ENCODE results near the gene LANCL2. TPM values are rescaled to one million over a fixed set of nuclear protein-coding genes. Genes with fewer than 3 reads are reported as not detected.

Gene LANCL2
- total and polyA plus RNA-seq, 4 donors: 6.2 to 11.9 (median 10.8) TPM

DNA sequence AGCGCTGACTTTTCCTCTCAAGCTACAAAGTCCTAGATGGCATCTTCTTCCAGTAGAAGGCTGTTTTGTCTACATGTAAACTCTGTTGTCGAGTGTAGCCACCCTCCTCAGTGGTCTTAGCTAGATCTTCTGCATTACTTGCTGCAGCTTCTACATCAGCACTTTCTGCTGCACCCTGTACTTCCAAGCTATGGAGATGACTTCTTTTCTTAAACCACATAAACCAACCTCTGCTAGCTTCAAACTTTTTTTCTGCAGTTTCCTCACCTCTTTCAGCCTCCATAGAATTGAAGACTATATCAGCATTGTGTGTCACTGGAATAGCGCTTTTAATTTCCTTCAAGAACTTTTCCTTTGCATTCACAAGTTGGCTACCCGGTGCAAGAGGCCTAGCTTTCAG is 87.8 kb downstream of the LANCL2 start:
- 96% methylated on average over 4 of the region's 4 CpGs for WGBS
- H3K9me3 ChIP-seq (ENCODE audit: control insufficient read depth in 4 of 4, low read length in 3 of 4): no peaks in the 10 kb centered on the region
- H3K4me3 ChIP-seq (ENCODE audit: low read depth in 1 of 3, low read length in 3 of 3): no peak overlapping the region
- no peak overlapping the region for H3K27ac ChIP-seq (ENCODE audit: low read depth in 1 of 2, low read length in 2 of 2)
- TF ChIP-seq, protein P1, sequence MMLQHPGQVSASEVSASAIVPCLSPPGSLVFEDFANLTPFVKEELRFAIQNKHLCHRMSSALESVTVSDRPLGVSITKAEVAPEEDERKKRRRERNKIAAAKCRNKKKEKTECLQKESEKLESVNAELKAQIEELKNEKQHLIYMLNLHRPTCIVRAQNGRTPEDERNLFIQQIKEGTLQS (IDR thresholded peaks at IDR 0.05): no peak
- TF ChIP-seq SP1 (IDR thresholded peaks at IDR 0.05) (no peak), GABPA (IDR thresholded peaks at IDR 0.05 in 1 of 2, conservative IDR thresholded peaks at IDR 0.05 in 1 of 2) (no peak), HNF4A (conservative IDR thresholded peaks at IDR 0.05) (no peak), JUND (IDR thresholded peaks at IDR 0.05) (no peak), RXRA (IDR thresholded peaks at IDR 0.05) (no peak), HNF4G (IDR thresholded peaks at IDR 0.05) (no peak), NR2F2 (IDR thresholded peaks at IDR 0.05) (no peak), EGR1 (IDR thresholded peaks at IDR 0.05; ENCODE audit: low read depth in 2 of 2) (no peak)
- TF ChIP-seq, protein P2, sequence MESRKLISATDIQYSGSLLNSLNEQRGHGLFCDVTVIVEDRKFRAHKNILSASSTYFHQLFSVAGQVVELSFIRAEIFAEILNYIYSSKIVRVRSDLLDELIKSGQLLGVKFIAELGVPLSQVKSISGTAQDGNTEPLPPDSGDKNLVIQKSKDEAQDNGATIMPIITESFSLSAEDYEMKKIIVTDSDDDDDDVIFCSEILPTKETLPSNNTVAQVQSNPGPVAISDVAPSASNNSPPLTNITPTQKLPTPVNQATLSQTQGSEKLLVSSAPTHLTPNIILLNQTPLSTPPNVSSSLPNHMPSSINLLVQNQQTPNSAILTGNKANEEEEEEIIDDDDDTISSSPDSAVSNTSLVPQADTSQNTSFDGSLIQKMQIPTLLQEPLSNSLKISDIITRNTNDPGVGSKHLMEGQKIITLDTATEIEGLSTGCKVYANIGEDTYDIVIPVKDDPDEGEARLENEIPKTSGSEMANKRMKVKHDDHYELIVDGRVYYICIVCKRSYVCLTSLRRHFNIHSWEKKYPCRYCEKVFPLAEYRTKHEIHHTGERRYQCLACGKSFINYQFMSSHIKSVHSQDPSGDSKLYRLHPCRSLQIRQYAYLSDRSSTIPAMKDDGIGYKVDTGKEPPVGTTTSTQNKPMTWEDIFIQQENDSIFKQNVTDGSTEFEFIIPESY (IDR thresholded peaks at IDR 0.05): no peak
- TF ChIP-seq, protein P3, sequence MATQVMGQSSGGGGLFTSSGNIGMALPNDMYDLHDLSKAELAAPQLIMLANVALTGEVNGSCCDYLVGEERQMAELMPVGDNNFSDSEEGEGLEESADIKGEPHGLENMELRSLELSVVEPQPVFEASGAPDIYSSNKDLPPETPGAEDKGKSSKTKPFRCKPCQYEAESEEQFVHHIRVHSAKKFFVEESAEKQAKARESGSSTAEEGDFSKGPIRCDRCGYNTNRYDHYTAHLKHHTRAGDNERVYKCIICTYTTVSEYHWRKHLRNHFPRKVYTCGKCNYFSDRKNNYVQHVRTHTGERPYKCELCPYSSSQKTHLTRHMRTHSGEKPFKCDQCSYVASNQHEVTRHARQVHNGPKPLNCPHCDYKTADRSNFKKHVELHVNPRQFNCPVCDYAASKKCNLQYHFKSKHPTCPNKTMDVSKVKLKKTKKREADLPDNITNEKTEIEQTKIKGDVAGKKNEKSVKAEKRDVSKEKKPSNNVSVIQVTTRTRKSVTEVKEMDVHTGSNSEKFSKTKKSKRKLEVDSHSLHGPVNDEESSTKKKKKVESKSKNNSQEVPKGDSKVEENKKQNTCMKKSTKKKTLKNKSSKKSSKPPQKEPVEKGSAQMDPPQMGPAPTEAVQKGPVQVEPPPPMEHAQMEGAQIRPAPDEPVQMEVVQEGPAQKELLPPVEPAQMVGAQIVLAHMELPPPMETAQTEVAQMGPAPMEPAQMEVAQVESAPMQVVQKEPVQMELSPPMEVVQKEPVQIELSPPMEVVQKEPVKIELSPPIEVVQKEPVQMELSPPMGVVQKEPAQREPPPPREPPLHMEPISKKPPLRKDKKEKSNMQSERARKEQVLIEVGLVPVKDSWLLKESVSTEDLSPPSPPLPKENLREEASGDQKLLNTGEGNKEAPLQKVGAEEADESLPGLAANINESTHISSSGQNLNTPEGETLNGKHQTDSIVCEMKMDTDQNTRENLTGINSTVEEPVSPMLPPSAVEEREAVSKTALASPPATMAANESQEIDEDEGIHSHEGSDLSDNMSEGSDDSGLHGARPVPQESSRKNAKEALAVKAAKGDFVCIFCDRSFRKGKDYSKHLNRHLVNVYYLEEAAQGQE (IDR thresholded peaks at IDR 0.05): no peak
- H3K9ac ChIP-seq (ENCODE audit: low read depth in 1 of 2, low read length in 2 of 2): no peak overlapping the region
- no peaks in the 10 kb centered on the region for H3K27me3 ChIP-seq (ENCODE audit: control insufficient read depth in 4 of 4, insufficient read depth in 4 of 4, low read length in 3 of 4)
- peaks cover 0 to 4% (median 0%) of the 10 kb centered on the region in 4 donors for H3K4me1 ChIP-seq (ENCODE audit: control insufficient read depth in 4 of 4, insufficient read depth in 4 of 4, low read length in 3 of 4)
- DNase-seq (ENCODE audit: low spot score): no peak
- peaks cover 0 to 3% (median under 1%) of the 10 kb centered on the region in 4 donors for H3K36me3 ChIP-seq (ENCODE audit: control insufficient read depth in 4 of 4, insufficient read depth in 3 of 4, low read depth in 1 of 4, low read length in 3 of 4)

DNA sequence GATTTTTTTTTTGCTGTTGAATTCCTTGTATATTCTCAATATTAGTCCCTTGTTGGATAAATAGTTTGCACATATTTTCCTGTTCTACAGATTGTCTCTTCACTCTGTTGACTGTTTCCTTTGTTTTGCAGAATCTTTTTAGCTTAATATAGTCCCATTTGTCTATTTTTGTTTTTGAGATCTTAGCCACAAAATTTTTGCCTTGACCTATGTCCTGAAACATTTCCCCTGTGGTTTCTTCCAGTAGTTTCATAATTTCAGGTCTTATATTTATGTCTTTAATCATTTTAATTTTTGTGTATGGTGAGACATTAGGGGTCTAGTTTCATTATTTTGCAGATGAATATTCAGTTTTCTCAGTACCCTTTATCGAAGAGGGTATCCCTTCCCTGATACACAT is 92.7 kb downstream of the LANCL2 start:
- no peak for TF ChIP-seq GABPA (IDR thresholded peaks at IDR 0.05 in 1 of 2, conservative IDR thresholded peaks at IDR 0.05 in 1 of 2)
- TF ChIP-seq, protein P2 (IDR thresholded peaks at IDR 0.05): no peak
- 98% methylated on average over 1 of the region's 1 CpG for WGBS

More for the DNA sequence above, 92.7 kb downstream of the LANCL2 start:
- Histone ChIP-seq H3K27ac (ENCODE audit: low read depth in 1 of 2, low read length in 2 of 2) (no peak overlapping the region), H3K36me3 (ENCODE audit: control insufficient read depth in 4 of 4, insufficient read depth in 3 of 4, low read depth in 1 of 4, low read length in 3 of 4) (peaks cover 0 to 3% (median 0%) of the 10 kb centered on the region in 4 donors), H3K9me3 (ENCODE audit: control insufficient read depth in 4 of 4, low read length in 3 of 4) (peaks cover 0 to 8% (median 5%) of the 10 kb centered on the region in 4 donors), H3K27me3 (ENCODE audit: control insufficient read depth in 4 of 4, insufficient read depth in 4 of 4, low read length in 3 of 4) (no peaks in the 10 kb centered on the region), H3K4me3 (ENCODE audit: low read depth in 1 of 3, low read length in 3 of 3) (no peak overlapping the region), H3K9ac (ENCODE audit: low read depth in 1 of 2, low read length in 2 of 2) (no peak overlapping the region), H3K4me1 (ENCODE audit: control insufficient read depth in 4 of 4, insufficient read depth in 4 of 4, low read length in 3 of 4) (no peaks in the 10 kb centered on the region)
- DNase-seq (ENCODE audit: low spot score): no peak
